Urinary bladder (tissue), 4 donors: Measurements from ENCODE around the gene ADGRG1. TPM values are rescaled to one million over a fixed set of nuclear protein-coding genes. Genes with fewer than 3 reads are reported as not detected.

Experiments used
- DNase-seq: peaks from one replicate; pipeline ENCODE4 v3.0.0-alpha.2; 2015; ENCODE audit errors: extremely low spot score
- H3K27ac ChIP-seq: one replicate; pipeline ENCODE4 v1.5.1; 2013; ENCODE audit warnings: low read depth, mild to moderate bottlenecking, moderate library complexity
- H3K36me3 ChIP-seq: one replicate; pipeline ENCODE4 v1.6.1; 2013; ENCODE audit warnings: mild to moderate bottlenecking, moderate library complexity; ENCODE audit not compliant: insufficient read depth
- H3K4me1 ChIP-seq: one replicate; pipeline ENCODE4 v1.6.1; 2013; ENCODE audit warnings: mild to moderate bottlenecking, moderate library complexity; ENCODE audit not compliant: insufficient read depth
- H3K4me3 ChIP-seq: one replicate; pipeline ENCODE4 v1.5.1; 2013; ENCODE audit warnings: low read depth, low read length
- WGBS: extraction: QIAGEN DNeasy Blood & Tissue Kit; methylation state at CpG from one replicate; pipeline ENCODE4 v1.1.7; 2013; 5-methylcytosine and 5-hydroxymethylcytosine counted together
- polyA plus RNA-seq: library from polyadenylated mRNA; stranded (reverse); fragments of 200-250 nt; gene quantifications from one replicate; pipeline ENCODE4 v1.2.3, GENCODE V29; 2013
- total RNA-seq: library from RNA; depleted of rRNA; stranded (reverse); fragments of >200 nt; gene quantifications from one replicate; pipeline ENCODE4 v1.2.3, GENCODE V29; 2014
- donor health status: healthy with polysubstance abuse.
- donor health status: healthy.

Gene ADGRG1
- total and polyA plus RNA-seq, 2 donors, result 11.5 to 36.1 TPM

GRCh38 chr16:57640612-57641011 is 12.2 kb downstream of the ADGRG1 start:
- no peak overlapping the region for H3K27ac ChIP-seq
- WGBS, result 77% methylated on average over 8 of the region's 8 CpGs
- no peak overlapping the region for H3K4me3 ChIP-seq

GRCh38 chr16:57642160-57643135 is 14.0 kb downstream of the ADGRG1 start:
- DNase-seq, result no peak
- Histone ChIP-seq H3K4me1 (no peaks in the 10 kb centered on the region), H3K4me3 (no peak overlapping the region), H3K27ac (no peak overlapping the region), H3K36me3 (no peaks in the 10 kb centered on the region)
- WGBS, result 82% methylated on average over 11 of the region's 11 CpGs

More at GRCh38 chr16:57640612-57641011, 12.2 kb downstream of the ADGRG1 start:
- no peaks in the 10 kb centered on the region for H3K36me3 ChIP-seq
- H3K4me1 ChIP-seq, result no peaks in the 10 kb centered on the region
- DNase-seq, result no peak

DNA sequence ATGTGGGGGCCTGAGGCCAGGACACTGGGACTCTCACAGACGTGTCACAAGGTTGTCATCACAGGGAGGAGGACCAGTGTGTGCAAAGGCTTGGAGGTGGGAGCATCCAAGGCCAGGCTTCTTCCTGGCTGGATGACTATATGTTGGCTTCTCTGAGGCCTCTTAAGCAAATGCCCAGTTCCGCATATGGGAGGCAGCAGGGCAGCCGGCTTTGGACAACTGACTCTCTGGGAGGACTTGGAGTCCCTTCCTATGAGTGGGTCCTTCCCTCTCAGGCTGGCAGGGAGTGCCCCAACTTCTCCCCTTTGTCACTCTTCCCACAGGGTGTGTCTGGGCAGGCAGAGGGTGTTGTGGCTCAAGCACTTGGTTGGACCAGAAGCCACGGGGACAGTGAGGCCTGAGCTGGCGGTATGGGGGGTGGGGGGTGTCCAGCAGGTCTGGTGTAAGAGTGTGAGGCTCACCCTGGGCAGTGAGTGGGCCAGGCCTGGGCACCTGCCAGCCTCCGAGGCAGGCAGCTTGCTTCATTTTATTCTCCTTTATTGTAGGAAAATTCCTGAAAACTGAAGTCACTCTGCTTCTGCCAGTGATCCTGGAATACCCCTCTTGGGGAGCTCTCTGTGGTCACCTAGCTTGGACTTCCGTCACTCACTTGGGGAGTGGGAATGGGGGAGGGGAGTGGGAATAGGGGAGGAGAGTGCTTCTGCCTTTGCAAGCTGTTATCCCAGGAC is 14.9 kb downstream of the ADGRG1 start:
- 47% methylated on average over 7 of the region's 7 CpGs for WGBS
- Histone ChIP-seq H3K4me1 (no peaks in the 10 kb centered on the region), H3K27ac (no peak overlapping the region), H3K36me3 (no peaks in the 10 kb centered on the region), H3K4me3 (no peak overlapping the region)
- no peak for DNase-seq

GRCh38 chr16:57643910-57644309 is 15.5 kb downstream of the ADGRG1 start:
- Histone ChIP-seq H3K36me3 (no peaks in the 10 kb centered on the region), H3K4me3 (no peak overlapping the region), H3K27ac (no peak overlapping the region), H3K4me1 (no peaks in the 10 kb centered on the region)
- DNase-seq, result no peak
- WGBS, result 69% methylated on average over 9 of the region's 9 CpGs

DNA sequence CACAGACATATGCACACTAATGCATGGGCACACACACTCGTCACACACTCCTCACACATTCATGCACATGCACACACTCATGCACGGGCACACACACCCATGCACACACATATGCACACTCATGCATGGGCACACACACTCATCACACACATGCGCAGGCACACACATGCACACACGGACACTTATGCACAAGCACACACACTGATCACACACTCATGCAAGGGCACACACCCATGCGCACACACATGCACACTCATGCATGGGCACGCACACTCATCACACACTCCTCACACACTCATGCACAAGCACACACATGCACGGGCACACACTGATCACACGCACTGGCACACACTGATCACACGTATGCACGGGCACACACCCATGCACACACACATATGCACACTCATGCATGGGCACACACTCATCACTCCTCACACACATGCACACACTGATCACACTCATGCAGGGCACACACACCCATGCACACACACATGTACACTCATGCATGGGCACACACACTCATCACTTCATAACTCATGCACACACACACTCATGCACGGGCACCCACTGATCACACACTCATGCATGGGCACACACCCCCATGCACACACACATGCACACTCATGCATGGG is 16.1 kb downstream of the ADGRG1 start:
- 84% methylated on average over 11 of the region's 11 CpGs for WGBS
- no peak overlapping the region for H3K4me3 ChIP-seq
- H3K4me1 ChIP-seq, result no peaks in the 10 kb centered on the region

GRCh38 chr16:57645169-57645568 is 16.7 kb downstream of the ADGRG1 start:
- no peak for DNase-seq
- H3K36me3 ChIP-seq, result no peaks in the 10 kb centered on the region
- H3K4me1 ChIP-seq, result no peaks in the 10 kb centered on the region
- WGBS, result 42% methylated on average over 10 of the region's 10 CpGs
- H3K4me3 ChIP-seq, result no peak overlapping the region
- no peak overlapping the region for H3K27ac ChIP-seq

More for the DNA sequence above, 16.1 kb downstream of the ADGRG1 start:
- H3K36me3 ChIP-seq, result no peaks in the 10 kb centered on the region
- no peak overlapping the region for H3K27ac ChIP-seq
- no peak for DNase-seq

- DNase-seq, result no peak
- WGBS, result 47% methylated on average over 24 of the region's 24 CpGs
- Histone ChIP-seq H3K27ac (no peak overlapping the region), H3K4me1 (no peaks in the 10 kb centered on the region), H3K36me3 (no peaks in the 10 kb centered on the region), H3K4me3 (no peak overlapping the region)
Observed at GRCh38 chr16:57645691-57646387, 17.4 kb downstream of the ADGRG1 start.

- 75% methylated on average over 14 of the region's 14 CpGs for WGBS
- Histone ChIP-seq H3K4me3 (no peak overlapping the region), H3K4me1 (no peaks in the 10 kb centered on the region), H3K27ac (no peak overlapping the region), H3K36me3 (no peaks in the 10 kb centered on the region)
- no peak for DNase-seq
Observed at GRCh38 chr16:57646388-57647039, 18.1 kb downstream of the ADGRG1 start.

DNA sequence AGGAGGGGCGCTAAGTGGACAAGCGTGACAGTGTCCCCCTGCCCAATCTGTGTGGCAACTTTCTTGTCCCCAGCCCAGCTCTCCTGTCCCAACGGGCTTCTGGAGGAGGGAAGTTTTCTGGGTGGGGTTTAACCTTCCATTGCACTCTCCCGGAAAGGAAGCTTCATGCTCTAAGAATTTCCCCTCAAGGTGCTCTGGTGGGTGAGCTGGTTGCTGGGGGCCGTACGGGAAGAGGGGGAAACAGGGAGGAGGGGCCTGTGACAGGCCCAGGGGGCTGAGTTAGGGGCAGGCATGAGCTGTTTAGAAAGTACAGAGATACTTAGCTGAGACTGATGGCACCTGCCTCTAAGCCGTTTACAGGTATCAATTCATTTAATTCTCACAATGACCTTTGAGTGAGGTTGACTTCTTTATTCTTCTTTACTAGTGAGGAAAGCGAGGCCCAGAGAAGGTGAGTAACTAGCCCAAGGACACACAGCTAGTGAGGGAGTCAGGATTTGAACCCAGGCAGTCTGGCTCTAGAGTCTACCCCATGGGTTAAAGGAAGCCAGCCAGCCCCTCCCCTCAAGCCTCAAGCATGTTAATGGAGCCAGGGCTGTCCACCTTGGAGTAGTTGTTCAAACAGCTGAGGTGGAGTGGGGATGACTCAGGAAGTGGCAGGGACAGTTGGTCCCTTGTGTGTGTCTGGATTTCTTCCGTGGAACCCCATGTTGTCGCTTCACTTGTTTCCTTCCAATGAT is 18.9 kb downstream of the ADGRG1 start:
- WGBS, result 69% methylated on average over 10 of the region's 10 CpGs
- Histone ChIP-seq H3K36me3 (no peaks in the 10 kb centered on the region), H3K4me1 (no peaks in the 10 kb centered on the region), H3K4me3 (no peak overlapping the region), H3K27ac (no peak overlapping the region)
- DNase-seq, result no peak

DNA sequence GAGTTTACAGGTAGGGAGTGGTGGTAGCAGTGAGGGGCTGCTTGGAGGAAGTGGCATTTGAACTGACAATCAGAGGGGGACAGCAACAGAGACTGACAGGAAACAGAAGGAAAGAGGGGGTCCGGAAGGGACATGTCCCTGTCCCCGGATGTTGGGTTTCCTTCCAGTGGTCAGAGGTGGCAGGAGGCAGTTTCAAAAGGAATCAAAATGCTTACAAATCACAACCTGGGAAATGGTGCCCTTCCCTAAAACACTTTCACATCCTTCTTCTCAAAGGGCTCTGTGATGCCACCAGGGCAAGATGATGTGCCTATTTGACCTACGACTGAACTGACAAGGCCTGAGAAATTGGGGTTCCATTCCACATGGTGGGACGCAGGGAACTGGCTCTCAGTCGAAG is 19.7 kb downstream of the ADGRG1 start:
- H3K4me1 ChIP-seq, result no peaks in the 10 kb centered on the region
- 77% methylated on average over 5 of the region's 5 CpGs for WGBS
- DNase-seq, result no peak
- H3K36me3 ChIP-seq, result no peaks in the 10 kb centered on the region
- H3K27ac ChIP-seq, result no peak overlapping the region
- no peak overlapping the region for H3K4me3 ChIP-seq

GRCh38 chr16:57648581-57649442 is 20.4 kb downstream of the ADGRG1 start:
- DNase-seq, result no peak
- H3K27ac ChIP-seq, result no peak overlapping the region

DNA sequence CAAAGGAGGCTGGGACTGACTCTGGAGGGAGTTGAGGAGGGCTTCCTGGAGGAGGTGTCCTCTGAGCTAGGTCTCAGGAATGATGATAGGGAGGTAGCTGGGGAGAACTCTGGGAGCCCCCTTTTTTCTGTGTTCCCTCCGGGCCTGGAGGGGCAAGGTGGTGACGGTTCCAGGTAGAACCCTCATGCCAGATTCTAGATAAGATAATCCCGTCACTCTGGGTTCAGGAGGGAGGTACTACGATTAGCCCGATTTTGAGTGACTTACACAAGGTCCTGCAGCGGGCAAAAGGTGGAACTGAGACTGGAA is 21.0 kb downstream of the ADGRG1 start:
- no peak overlapping the region for H3K4me3 ChIP-seq
- DNase-seq, result no peak
- no peaks in the 10 kb centered on the region for H3K36me3 ChIP-seq
- H3K27ac ChIP-seq, result no peak overlapping the region
- H3K4me1 ChIP-seq, result no peaks in the 10 kb centered on the region
- 74% methylated on average over 6 of the region's 6 CpGs for WGBS

More at GRCh38 chr16:57648581-57649442, 20.4 kb downstream of the ADGRG1 start:
- Histone ChIP-seq H3K36me3 (no peaks in the 10 kb centered on the region), H3K4me3 (no peak overlapping the region), H3K4me1 (no peaks in the 10 kb centered on the region)
- WGBS, result 47% methylated on average over 18 of the region's 18 CpGs
